NB4 (cell line): ENCODE data around the gene THSD4.
"Not testable (repeated sequence)": the region's sequence is repeated elsewhere in the genome, so short reads cannot be mapped to it uniquely, and the experiment has no call there.

Experiments
- DNase-seq: peaks from one replicate; pipeline ENCODE4 v3.0.0; 2010; ENCODE audit warnings: low read depth
- H3K4me3 ChIP-seq: one replicate; pipeline ENCODE4 v1.5.1; 2011; ENCODE audit warnings: mild to moderate bottlenecking, low read depth, low read length, moderate library complexity
- MYC ChIP-seq: IDR thresholded peaks from 2 replicates; pipeline ENCODE4 v1.6.1; 2011; ENCODE audit warnings: low read depth, low read length
- POLR2A ChIP-seq: IDR thresholded peaks from 2 replicates; pipeline ENCODE4 v1.6.1; 2011; ENCODE audit warnings: mild to moderate bottlenecking; ENCODE audit not compliant: insufficient read length; ENCODE audit errors: extremely low read depth
- TF ChIP-seq, protein P1 (sequence below): IDR thresholded peaks from one replicate; pipeline ENCODE4 v1.5.1; 2012; ENCODE audit warnings: low read depth, low read length
- TF ChIP-seq, protein P2 (sequence below): IDR thresholded peaks from 2 replicates; pipeline ENCODE4 v1.6.1; 2011; ENCODE audit warnings: low read depth, low read length

The THSD4 gene

GRCh38 chr15:71435552-71435951, 320.3 kb downstream of the THSD4 start:
- DNase-seq, result no peak
- TF ChIP-seq, protein P1, sequence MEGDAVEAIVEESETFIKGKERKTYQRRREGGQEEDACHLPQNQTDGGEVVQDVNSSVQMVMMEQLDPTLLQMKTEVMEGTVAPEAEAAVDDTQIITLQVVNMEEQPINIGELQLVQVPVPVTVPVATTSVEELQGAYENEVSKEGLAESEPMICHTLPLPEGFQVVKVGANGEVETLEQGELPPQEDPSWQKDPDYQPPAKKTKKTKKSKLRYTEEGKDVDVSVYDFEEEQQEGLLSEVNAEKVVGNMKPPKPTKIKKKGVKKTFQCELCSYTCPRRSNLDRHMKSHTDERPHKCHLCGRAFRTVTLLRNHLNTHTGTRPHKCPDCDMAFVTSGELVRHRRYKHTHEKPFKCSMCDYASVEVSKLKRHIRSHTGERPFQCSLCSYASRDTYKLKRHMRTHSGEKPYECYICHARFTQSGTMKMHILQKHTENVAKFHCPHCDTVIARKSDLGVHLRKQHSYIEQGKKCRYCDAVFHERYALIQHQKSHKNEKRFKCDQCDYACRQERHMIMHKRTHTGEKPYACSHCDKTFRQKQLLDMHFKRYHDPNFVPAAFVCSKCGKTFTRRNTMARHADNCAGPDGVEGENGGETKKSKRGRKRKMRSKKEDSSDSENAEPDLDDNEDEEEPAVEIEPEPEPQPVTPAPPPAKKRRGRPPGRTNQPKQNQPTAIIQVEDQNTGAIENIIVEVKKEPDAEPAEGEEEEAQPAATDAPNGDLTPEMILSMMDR, result no peak
- TF ChIP-seq, protein P2, sequence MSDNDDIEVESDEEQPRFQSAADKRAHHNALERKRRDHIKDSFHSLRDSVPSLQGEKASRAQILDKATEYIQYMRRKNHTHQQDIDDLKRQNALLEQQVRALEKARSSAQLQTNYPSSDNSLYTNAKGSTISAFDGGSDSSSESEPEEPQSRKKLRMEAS, result 0 out of 2 replicates have a peak, but pooled peaks have one; percentile 14
- no peak overlapping the region for H3K4me3 ChIP-seq

DNA sequence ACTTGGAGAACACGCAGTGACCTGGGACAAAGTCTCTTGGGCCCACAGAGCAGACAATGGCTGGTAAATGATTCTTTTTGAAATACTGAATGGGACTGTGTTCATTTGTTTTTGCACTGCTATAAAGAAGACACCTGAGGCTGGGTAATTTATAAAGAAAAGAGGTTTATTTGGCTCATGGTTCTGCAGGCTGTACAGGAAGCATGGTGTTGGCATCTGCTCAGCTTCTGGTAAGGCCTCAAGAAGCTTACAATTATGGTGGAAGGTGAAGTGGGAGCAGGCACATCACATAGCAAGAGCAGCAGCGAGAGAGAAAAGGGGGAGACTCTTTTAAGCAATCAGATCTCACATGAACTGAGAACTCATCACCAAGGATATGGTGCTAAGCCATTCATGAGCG, 321.6 kb downstream of the THSD4 start:
- TF ChIP-seq, protein P1, result no peak
- TF ChIP-seq, protein P2, result no peak
- TF ChIP-seq MYC, result no peak
- no peak for TF ChIP-seq POLR2A
- no peak for DNase-seq
- H3K4me3 ChIP-seq, result no peak overlapping the region

DNA sequence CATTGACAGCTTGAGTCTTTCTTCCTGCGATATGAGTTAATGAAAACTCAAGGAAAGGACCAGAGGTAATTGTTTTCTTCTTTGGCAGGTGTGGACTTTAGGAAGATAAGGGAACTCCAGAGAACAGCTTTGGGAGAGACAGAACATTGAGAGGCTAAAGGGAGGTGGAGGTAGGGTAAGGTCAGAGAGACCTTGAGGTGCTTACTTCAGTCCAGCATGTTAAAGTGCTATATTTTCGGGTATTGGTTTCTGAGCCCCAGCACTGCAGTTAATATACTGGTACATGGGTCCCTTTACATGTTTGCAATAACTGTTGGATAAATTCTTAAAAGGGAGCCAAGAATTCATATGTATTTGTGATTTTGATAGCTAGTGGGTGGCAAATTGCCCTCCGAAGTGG, 322.1 kb downstream of the THSD4 start:
- no peak overlapping the region for H3K4me3 ChIP-seq
- no peak for DNase-seq
- TF ChIP-seq, protein P1, result no peak
- TF ChIP-seq POLR2A, result no peak
- no peak for TF ChIP-seq MYC
- TF ChIP-seq, protein P2, result no peak

- DNase-seq, result no peak
- no peak overlapping the region for H3K4me3 ChIP-seq
- TF ChIP-seq, protein P1, result no peak
- no peak for TF ChIP-seq POLR2A
- TF ChIP-seq, protein P2, result no peak
- TF ChIP-seq MYC, result no peak
Observed at GRCh38 chr15:71437919-71438318, 322.6 kb downstream of the THSD4 start.

DNA sequence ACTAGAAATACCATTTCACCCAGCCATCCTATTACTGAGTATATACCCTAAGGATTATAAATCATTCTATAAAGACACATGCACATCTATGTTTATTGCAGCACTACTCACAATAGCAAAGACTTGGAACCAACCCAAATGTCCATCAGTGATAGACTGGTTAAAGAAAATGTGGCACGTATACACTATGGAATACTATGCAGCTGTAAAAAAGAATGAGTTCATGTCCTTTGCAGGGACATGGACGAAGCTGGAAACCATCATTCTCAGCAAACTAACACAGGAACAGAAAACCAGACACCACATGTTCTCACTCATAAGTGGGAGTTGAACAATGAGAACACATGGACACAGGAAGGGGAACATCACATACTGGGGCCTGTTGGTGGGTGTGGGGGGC, 324.2 kb downstream of the THSD4 start:
- H3K4me3 ChIP-seq, DNase-seq: not testable (repeated sequence)

DNA sequence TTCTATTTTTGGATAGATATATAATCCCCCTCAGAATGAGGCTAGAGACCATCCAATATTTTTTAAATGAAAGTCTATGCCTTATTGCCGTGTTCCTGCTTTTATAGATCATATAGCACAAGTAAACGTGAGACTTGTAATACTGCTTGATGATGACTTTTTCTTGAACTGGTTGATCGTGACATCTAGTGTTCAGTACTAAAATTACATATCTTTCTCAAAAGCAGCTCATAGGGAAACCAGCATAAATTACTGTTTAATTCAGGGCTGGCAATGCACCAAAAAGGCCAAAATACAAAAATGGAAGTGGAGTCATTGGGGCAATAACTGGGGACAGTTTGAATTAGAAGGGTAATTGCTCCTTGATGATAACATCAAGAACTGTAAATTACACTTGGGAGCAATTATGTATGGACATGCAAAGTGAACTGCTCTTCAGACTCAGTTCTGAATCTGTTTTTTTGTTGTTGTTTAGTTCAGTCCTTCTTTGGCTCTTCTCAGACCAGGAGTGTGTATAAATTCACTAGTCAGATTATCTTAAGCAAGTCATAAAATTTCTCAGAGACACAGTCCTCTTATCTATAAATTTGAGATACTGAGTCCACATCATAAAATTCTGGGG, 325.3 kb downstream of the THSD4 start:
- no peak overlapping the region for H3K4me3 ChIP-seq
- peak; percentile 60 for DNase-seq
- TF ChIP-seq, protein P1, result no peak
- TF ChIP-seq, protein P2, result no peak
- no peak for TF ChIP-seq MYC
- no peak for TF ChIP-seq POLR2A
